Upper lobe of left lung (tissue), 4 donors: ENCODE measurements around the gene C13orf46.

Source experiments
- POLR2A ChIP-seq, 4 donors: fragments of 450-650 bp; IDR thresholded peaks; one replicate each; pipeline ENCODE4 v1.5.1; 2016 to 2017; ENCODE audit warnings: antibody characterized with exemption in 4 of 4, mild to moderate bottlenecking in 2 of 4
- POLR2AphosphoS5 ChIP-seq, 2 donors: sonication (generic); formaldehyde crosslinking; IDR thresholded peaks; one replicate each; pipeline ENCODE4 v1.5.1; 2017; ENCODE audit warnings: antibody characterized with exemption in 2 of 2
- TF ChIP-seq, protein P1 (sequence below), 6 experiments: fragments of 450-650 bp in 4 of 6; fragments of 200-600 bp in 2 of 6; sonication (generic) in 2 of 6; IDR thresholded peaks; one replicate each; pipeline ENCODE4 v1.5.1; 2016 to 2019; ENCODE audit warnings: antibody characterized with exemption in 6 of 6

DNA sequence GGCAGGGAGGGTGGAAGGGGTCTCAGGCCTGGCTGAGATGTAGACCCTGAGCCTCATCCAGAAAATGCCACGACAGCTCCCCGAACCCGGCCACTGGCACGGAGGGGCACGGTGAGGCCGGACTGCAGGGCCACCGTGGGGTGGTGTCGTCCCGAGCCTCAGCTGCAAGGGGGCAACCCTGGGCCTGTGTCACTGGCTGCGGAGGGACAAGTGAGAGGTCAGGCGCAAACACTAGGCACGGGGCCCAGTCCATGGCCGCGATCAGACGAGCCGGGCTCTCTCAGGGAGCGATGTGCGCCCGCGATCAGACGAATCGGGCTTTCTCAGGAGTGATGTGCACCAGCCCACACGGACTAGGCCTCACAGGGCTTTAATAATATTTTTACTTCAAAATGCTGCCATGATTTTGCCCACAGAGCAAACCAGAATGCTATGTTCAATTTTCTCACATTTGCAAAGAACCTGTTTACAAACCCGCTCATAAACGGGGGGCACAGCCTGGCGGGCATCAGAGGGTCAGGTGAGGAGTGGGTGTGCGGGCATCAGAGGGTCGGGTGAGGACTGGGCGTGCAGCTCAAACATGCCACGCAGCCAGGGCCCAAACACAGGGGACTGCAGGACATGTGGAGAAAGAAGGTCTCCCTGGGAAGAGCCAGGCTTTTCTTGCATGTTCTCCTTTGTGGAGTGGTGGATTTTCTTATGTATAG lies 42.6 kb upstream of the C13orf46 start:
- TF ChIP-seq, protein P1, sequence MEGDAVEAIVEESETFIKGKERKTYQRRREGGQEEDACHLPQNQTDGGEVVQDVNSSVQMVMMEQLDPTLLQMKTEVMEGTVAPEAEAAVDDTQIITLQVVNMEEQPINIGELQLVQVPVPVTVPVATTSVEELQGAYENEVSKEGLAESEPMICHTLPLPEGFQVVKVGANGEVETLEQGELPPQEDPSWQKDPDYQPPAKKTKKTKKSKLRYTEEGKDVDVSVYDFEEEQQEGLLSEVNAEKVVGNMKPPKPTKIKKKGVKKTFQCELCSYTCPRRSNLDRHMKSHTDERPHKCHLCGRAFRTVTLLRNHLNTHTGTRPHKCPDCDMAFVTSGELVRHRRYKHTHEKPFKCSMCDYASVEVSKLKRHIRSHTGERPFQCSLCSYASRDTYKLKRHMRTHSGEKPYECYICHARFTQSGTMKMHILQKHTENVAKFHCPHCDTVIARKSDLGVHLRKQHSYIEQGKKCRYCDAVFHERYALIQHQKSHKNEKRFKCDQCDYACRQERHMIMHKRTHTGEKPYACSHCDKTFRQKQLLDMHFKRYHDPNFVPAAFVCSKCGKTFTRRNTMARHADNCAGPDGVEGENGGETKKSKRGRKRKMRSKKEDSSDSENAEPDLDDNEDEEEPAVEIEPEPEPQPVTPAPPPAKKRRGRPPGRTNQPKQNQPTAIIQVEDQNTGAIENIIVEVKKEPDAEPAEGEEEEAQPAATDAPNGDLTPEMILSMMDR (IDR thresholded peaks at IDR 0.05): no peak
- TF ChIP-seq POLR2A (IDR thresholded peaks at IDR 0.05) (no peak), POLR2AphosphoS5 (IDR thresholded peaks at IDR 0.05) (no peak)
